Kidney (tissue), 14 donors: Measurements from ENCODE around the gene HOXD3. TPM values are rescaled to one million over a fixed set of nuclear protein-coding genes. Genes with fewer than 3 reads are reported as not detected.

Source experiments
- DNase-seq, 5 donors: peaks; one replicate each; pipeline ENCODE4 v3.0.0-alpha.2; 2013 to 2020
- FAIRE-seq: peaks from 2 replicates; lab custom pipeline; 2012; peaks lifted over from hg19 to GRCh38; lab: Jason Lieb, UNC
- H3K27ac ChIP-seq, 2 donors: one replicate each; pipeline ENCODE4 v1.7.0; 2013; ENCODE audit warnings: low read depth in 2 of 2, low read length in 2 of 2, inconsistent platforms in 1 of 2
- H3K27me3 ChIP-seq: one replicate; pipeline ENCODE4 v1.7.1; 2013; ENCODE audit warnings: low read length, inconsistent platforms; ENCODE audit not compliant: control insufficient read depth, insufficient read depth
- H3K36me3 ChIP-seq, 3 donors: one replicate each; pipeline versions ENCODE4 v1.7.0 to v1.7.1; 2013; ENCODE audit warnings: low read length in 3 of 3, control low read depth in 1 of 3, inconsistent platforms in 1 of 3; ENCODE audit not compliant: insufficient read depth in 3 of 3, control insufficient read depth in 2 of 3
- H3K4me1 ChIP-seq, 3 donors: one replicate each; pipeline versions ENCODE4 v1.7.0 to v1.7.1; 2013; ENCODE audit warnings: low read length in 3 of 3, inconsistent platforms in 1 of 3, low read depth in 1 of 3; ENCODE audit not compliant: control insufficient read depth in 2 of 3, insufficient read depth in 2 of 3
- H3K4me3 ChIP-seq, 3 donors: one replicate each; pipeline versions ENCODE4 v1.7.0 to v1.8.1; 2013; ENCODE audit warnings: low read length in 3 of 3, control low read depth in 1 of 3, inconsistent platforms in 1 of 3
- H3K9ac ChIP-seq, 3 donors: one replicate each; pipeline versions ENCODE4 v1.7.0 to v1.7.1; 2013; ENCODE audit warnings: low read length in 3 of 3, control low read depth in 1 of 3, inconsistent platforms in 1 of 3
- H3K9me3 ChIP-seq, 3 donors: one replicate each; pipeline versions ENCODE4 v1.7.0 to v1.7.1; 2013; ENCODE audit warnings: low read length in 3 of 3, control low read depth in 1 of 3, inconsistent platforms in 1 of 3; ENCODE audit not compliant: control insufficient read depth in 2 of 3, insufficient read depth in 1 of 3
- CTCF ChIP-seq: IDR thresholded peaks from 3 replicates; pipeline ENCODE4 v1.5.1; 2012; ENCODE audit warnings: mild to moderate bottlenecking, moderate library complexity, borderline replicate concordance; ENCODE audit not compliant: insufficient read depth; ENCODE audit errors: extremely low read depth
- intact Hi-C: fragments of 100-400 bp; cut with DNase I; formaldehyde crosslinking; loops from one replicate; pipeline ENCODE4 v1.11.1; 2022
- polyA plus RNA-seq: library from polyadenylated mRNA; stranded (reverse); fragments of 350-450 nt; fragmentation: Illumina TruSeq; extraction: RNeasy Lipid Tissue Mini Kit (QIAGEN cat#74804); gene quantifications from one replicate; pipeline ENCODE4 v1.2.3, GENCODE V29; 2014; ENCODE audit warnings: low read depth, low replicate concordance; ENCODE audit not compliant: insufficient read depth
- total RNA-seq: library from RNA; stranded (reverse); fragmentation: NEBNext Ultra II Directional; extraction: Animal tissue kit (Norgen Biotek cat#: 25700); gene quantifications from one replicate; pipeline ENCODE4 v1.2.1, GENCODE V29; 2021
- donor health status: control.
- donor health status: control.
- donor health status: control.
- donor health status: control.
- donor health status: control.
- donor health status: DM: yes; HTN: yes; CAD: no.
- donor health status: Normal renal cell carcinoma (clear cell type).

HOXD3 gene
- total and polyA plus RNA-seq, 2 donors from 2014 or later, result 16.9 to 29.3 TPM

GRCh38 chr2:176130147-176130956 is 26.8 kb upstream of the HOXD3 start:
- Histone ChIP-seq H3K4me3 (peak overlapping the region; percentile 67 to 85 (median 81)), H3K36me3 (no peaks in the 10 kb centered on the region), H3K27me3 (no peaks in the 10 kb centered on the region), H3K27ac (peak overlapping the region; percentile 89 to 94), H3K9me3 (no peaks in the 10 kb centered on the region), H3K9ac (peak overlapping the region; percentile 81 to 96 (median 90)), H3K4me1 (peaks cover 5 to 15% (median 13%) of the 10 kb centered on the region in 3 donors)
- no peak for FAIRE-seq
- peak; percentile 91 to 97 (median 96) for DNase-seq
- intact Hi-C loops, result no loop called here
- no peak for TF ChIP-seq CTCF

GRCh38 chr2:176130957-176131847 is 25.9 kb upstream of the HOXD3 start:
- peaks cover 5 to 12% (median 9%) of the 10 kb centered on the region in 3 donors for H3K4me1 ChIP-seq
- H3K9ac ChIP-seq, result peak overlapping the region; percentile 81 to 96 (median 90)
- FAIRE-seq, result no peak
- H3K9me3 ChIP-seq, result no peaks in the 10 kb centered on the region
- no peak for TF ChIP-seq CTCF
- peak overlapping the region; percentile 67 to 85 (median 81) for H3K4me3 ChIP-seq
- no peaks in the 10 kb centered on the region for H3K36me3 ChIP-seq
- intact Hi-C loops, result no loop called here
- peak in 1 of 5 donors; percentile 39 for DNase-seq
- H3K27me3 ChIP-seq, result no peaks in the 10 kb centered on the region
- peak overlapping the region; percentile 89 to 94 for H3K27ac ChIP-seq

- intact Hi-C loops, result no loop called here
- peak overlapping the region; percentile 94 to 97 for H3K27ac ChIP-seq
- no peak for TF ChIP-seq CTCF
Observed at GRCh38 chr2:176131848-176132158, 25.3 kb upstream of the HOXD3 start.

More at GRCh38 chr2:176131848-176132158, 25.3 kb upstream of the HOXD3 start:
- Histone ChIP-seq H3K4me3 (peak overlapping the region; percentile 67 to 85 (median 81)), H3K9me3 (no peaks in the 10 kb centered on the region), H3K4me1 (peaks cover 5 to 12% (median 8%) of the 10 kb centered on the region in 3 donors), H3K36me3 (no peaks in the 10 kb centered on the region), H3K27me3 (no peaks in the 10 kb centered on the region), H3K9ac (peak overlapping the region; percentile 90 to 96 (median 95))
- FAIRE-seq (no peak), DNase-seq (no peak)
